HG03342 (cell line): ENCODE results near the gene BPIFB2.
"Not testable (repeated sequence)": the region's sequence is repeated elsewhere in the genome, so short reads cannot be mapped to it uniquely, and the experiment has no call there.

Experiments
- ATAC-seq: cut with Tn5 transposase; IDR thresholded peaks from one replicate; pipeline ENCODE4 v1.9.1; 2021; ENCODE audit warnings: mild to moderate bottlenecking, moderate library complexity; ENCODE audit not compliant: unreplicated experiment

The BPIFB2 gene, protein sequence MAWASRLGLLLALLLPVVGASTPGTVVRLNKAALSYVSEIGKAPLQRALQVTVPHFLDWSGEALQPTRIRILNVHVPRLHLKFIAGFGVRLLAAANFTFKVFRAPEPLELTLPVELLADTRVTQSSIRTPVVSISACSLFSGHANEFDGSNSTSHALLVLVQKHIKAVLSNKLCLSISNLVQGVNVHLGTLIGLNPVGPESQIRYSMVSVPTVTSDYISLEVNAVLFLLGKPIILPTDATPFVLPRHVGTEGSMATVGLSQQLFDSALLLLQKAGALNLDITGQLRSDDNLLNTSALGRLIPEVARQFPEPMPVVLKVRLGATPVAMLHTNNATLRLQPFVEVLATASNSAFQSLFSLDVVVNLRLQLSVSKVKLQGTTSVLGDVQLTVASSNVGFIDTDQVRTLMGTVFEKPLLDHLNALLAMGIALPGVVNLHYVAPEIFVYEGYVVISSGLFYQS

GRCh38 chr20:33007376-33008335 lies at the start of gene BPIFB2:
TSS of gene BPIFB2 (plus strand) at chr20:33007704. CDS start at chr20:33008575, 871 bp downstream.
- no peak for ATAC-seq

GRCh38 chr20:32958574-32958973 lies 48.9 kb upstream of the BPIFB2 start:
- no peak for ATAC-seq

GRCh38 chr20:32959351-32960221 lies 47.9 kb upstream of the BPIFB2 start:
- ATAC-seq: no peak

DNA sequence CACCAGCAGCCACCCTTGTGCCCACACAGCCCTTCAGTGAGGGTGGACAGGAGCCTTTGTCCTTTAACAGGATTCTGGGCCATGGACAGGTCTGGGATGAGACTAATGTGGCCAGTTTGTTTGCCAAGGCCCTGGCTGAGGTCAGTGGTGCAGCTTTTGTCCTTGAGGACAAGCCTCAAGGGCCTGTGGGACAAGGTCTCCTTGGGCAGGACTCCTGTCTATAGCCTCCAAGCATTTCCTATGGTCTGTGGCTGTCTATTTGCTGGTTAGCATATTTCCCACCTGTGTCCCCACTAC lies 47.3 kb upstream of the BPIFB2 start:
- no peak for ATAC-seq

DNA sequence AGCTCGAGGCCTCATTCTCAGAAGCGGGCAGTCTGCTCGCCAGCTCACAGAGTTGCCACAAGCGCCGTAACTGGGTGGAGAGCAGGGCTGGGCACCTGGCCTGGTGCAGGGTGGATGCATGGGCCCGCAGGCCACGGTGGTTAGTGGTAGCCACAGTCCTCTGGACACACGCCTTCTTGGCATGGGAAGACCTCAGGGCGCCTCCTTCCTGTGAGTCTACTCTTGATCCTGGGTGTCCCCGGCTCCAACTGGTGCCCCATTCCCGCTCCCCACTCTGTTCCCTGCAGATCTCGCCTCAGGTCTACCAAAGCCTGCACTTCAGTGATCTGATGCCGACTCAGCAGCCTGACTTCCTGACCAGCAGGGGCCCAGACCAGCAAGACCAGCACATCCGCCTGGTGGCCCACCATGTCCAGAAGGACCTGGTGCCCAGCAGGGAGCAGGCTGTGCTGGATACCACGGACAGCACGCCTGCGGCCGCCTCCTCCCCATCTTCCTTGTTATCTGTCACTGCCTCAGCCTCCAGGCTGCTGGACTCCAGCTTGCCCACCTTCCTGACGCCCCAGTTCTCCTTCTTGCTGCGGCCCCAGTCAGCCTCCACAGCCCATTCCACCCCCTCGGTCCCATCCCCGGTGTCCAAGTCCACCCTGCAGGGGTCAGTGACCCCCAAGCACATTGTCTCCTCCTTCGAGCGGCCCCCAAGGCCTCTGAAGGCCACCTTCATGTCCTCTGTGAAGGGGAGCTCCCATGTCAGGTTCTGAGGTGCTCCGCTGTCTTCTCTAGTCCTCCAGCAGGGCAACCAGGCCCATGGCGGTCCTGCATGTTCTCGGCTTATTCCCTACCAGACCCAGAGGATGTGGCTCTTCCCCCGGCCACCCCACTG lies 46.4 kb upstream of the BPIFB2 start:
- ATAC-seq: no peak

DNA sequence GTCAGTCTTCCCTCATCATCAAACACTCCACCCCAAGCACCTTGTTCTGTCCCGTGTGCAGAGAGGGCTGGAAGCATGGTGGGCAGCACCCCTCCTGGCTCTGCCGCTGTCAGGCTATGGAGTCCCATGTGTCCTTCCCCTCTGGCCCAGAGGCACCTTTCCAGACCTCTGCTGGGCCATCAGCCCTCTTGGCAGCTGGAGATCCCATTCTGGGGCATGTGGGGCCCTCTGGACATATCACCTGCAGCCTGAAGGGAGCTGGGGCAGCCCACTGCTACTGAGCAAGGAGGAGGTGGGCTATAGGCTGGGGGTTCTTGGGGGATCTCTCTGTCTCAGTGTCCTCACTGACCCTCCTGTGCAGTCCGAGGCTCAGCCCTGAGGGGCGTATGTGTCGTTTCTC lies 45.5 kb upstream of the BPIFB2 start:
- no peak for ATAC-seq

- ATAC-seq: not testable (repeated sequence)
These were observed 44.9 kb upstream of the BPIFB2 start for GRCh38 chr20:32962646-32963045.

- ATAC-seq: no peak
These were observed 44.3 kb upstream of the BPIFB2 start for GRCh38 chr20:32963176-32963575.

GRCh38 chr20:32964575-32964974 lies 42.9 kb upstream of the BPIFB2 start:
- ATAC-seq: no peak

DNA sequence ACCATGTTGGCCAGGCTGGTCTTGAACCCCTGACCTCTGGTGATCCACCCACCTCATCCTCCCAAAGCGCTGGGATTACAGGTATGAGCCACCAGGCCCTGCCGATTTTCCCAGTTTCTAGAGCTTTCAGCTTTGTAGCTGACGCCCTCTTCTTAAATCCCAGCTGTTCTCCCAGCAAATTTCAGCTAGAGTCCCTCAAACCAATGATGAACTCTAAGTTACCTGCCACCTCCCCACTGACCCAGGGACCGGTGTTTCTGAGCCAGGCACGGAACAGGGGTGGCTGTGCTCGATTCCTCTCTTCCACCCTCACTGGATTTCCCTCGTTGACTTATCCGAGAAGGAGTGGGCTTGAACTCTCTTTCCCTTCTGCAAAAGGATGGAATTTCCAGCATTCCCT lies 42.4 kb upstream of the BPIFB2 start:
- ATAC-seq: no peak

- ATAC-seq: no peak
These were observed 41.7 kb upstream of the BPIFB2 start for GRCh38 chr20:32965581-32966373.

DNA sequence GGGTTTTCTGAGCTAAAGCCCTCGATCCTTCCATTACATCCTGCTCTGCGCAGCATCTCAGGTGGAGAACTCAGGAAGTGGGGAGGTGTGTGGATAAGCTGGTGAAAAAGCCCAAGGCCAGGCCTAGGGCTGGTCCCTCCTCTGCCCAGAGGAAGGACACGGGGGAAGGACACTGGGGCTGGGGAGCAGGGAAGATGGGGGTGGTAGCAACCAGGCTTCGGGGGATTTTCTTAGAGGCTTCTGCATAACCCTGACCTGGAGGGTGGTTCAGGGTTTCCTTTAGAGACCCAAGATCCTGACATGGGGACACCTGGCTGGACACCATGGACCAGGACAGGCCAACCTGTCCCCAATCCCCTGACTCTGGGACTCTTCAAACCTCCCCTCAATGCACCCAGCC lies 41.1 kb upstream of the BPIFB2 start:
- ATAC-seq: no peak

DNA sequence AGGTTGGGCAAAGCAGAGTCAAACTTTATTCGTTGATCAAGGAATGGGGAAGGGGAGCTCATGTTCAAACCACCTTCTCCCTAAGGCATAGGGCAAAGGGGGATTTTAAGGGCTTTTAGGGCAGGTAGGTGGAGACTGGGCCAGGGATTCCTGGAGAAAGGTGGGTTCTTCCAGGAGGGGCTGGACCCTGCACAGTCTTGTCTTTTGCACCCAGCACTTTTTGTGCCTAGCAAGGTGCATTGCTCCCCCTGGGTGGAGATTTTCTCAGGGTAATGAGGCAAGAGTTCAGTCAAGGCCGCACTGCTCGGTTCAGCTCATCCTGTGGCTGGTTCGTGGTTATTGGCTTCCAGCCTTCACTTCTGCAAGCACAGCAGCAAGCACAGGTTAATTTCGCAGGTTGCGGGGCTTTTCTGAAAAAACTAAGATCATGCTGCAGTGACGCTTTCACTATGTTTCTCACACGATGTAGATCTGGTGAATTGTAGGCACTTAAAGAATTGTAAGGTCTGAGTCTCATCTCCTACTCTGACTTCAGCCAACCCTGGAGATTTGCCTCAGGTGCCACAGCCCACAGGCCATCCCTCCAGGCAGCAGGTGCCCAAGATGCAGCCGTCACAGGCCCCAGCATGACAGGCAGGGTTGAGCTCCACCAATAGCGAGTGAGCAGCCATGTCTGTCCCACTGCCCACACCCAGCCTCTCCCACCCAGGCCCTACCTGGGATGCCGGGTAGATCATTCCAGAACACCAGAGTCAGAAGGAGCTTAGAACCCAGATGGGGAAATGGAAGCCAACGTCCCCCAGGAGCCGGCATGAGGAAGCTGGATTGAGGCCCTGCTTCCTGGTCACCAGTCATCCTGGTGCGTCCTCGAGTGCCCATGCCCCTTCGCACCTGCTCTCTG lies 40.4 kb upstream of the BPIFB2 start:
- ATAC-seq: no peak

GRCh38 chr20:32967961-32968457 lies 39.5 kb upstream of the BPIFB2 start:
- ATAC-seq: no peak

- ATAC-seq: no peak
These were observed 38.8 kb upstream of the BPIFB2 start for GRCh38 chr20:32968478-32969241.

GRCh38 chr20:32969356-32970114 lies 38.0 kb upstream of the BPIFB2 start:
- ATAC-seq: no peak
